ENCODE data around the gene DEDD2. TPM values are rescaled to one million over a fixed set of nuclear protein-coding genes. Genes with fewer than 3 reads are reported as not detected.
A peak's percentile ranks its signal among the peaks of the same experiment; 100 is the strongest.

Gene DEDD2
- total RNA-seq, 1 donor from 2014 or later = 21.1 TPM

- DNase-seq = no peak
Measured at GRCh38 chr19:42226886-42227285, 9.4 kb upstream of the DEDD2 start.

DNA sequence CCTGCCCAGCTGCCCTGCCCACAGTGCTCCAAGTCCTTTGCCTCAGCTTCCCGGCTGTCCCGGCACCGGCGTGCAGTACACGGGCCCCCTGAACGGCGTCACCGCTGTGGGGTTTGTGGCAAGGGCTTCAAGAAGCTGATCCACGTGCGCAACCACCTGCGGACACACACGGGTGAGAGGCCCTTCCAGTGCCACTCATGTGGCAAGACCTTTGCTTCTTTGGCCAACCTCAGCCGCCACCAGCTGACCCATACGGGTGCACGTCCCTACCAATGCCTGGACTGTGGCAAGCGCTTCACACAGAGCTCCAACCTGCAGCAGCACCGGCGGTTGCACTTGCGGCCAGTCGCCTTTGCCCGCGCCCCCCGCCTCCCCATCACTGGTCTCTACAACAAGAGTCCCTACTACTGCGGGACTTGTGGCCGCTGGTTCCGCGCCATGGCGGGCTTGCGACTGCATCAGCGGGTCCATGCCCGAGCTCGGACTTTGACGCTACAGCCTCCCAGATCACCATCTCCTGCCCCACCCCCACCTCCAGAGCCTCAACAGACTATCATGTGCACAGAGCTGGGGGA lies 8.3 kb upstream of the DEDD2 start:
- no peak for DNase-seq

- no peak for DNase-seq
Measured at GRCh38 chr19:42224940-42225717, 7.7 kb upstream of the DEDD2 start.

DNA sequence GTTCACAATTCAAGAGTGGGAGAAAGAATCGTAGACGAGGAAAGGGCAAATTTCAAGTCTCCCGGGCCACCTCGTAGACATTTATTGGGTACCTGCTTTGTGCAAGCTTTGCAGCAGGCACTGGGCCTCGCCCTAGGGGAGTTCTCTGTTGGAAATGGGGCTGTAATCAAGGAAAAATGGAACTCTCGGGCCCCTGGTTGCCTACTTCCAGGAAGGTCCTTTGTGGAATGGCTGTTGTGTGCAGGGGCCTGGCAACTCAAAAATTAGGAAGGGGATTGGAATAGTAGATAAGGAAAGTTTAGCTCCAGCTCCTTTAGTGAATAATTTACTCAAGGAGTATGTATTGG lies 3.2 kb upstream of the DEDD2 start:
- DNase-seq = no peak

GRCh38 chr19:42219812-42220750 lies 2.6 kb upstream of the DEDD2 start, which contains the start of gene ZNF526:
TSS of gene ZNF526 (plus strand) at chr19:42220312. CDS start at chr19:42224404, 4,092 bp downstream.
- peak; percentile 99 for DNase-seq

- DNase-seq = peak; percentile 40
Measured at GRCh38 chr19:42216653-42217519, 591 bp downstream of the DEDD2 start.

- DNase-seq = no peak
Measured at GRCh38 chr19:42214810-42215485, 2.5 kb downstream of the DEDD2 start.

- no peak for DNase-seq
Measured at GRCh38 chr19:42212886-42213285, 4.6 kb downstream of the DEDD2 start.

GRCh38 chr19:42208612-42209011 lies 8.9 kb downstream of the DEDD2 start:
- DNase-seq = no peak

DNA sequence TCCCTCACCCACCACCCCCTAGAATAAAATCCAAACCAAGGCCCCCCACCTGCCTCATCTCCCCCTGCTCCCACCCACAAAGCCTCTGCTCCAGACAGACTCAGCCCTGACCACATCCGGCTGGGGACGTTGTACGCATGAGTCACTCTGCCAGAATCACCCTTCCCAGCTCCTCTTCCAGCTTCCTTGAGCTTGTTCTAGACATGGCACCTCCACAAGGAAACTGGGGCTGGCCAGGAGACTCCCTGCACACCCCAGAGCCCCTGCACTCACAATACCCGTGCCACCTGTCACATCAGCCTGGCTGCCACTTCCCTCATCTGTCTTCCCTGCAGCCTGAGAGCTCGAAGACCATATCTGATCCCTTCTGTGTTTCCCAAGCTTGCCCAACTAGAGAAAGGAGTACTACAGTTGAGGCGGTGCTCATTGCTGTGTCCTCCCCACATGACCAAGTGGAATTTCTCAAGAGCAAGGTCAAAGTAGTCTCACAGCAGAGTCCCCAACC lies 9.7 kb downstream of the DEDD2 start:
- no peak for DNase-seq

GRCh38 chr19:42206871-42207755 lies 10.4 kb downstream of the DEDD2 start:
- no peak for DNase-seq

GRCh38 chr19:42204664-42205063 lies 12.8 kb downstream of the DEDD2 start:
- no peak for DNase-seq

- no peak for DNase-seq
Measured at GRCh38 chr19:42203700-42204099, 13.8 kb downstream of the DEDD2 start.

DNA sequence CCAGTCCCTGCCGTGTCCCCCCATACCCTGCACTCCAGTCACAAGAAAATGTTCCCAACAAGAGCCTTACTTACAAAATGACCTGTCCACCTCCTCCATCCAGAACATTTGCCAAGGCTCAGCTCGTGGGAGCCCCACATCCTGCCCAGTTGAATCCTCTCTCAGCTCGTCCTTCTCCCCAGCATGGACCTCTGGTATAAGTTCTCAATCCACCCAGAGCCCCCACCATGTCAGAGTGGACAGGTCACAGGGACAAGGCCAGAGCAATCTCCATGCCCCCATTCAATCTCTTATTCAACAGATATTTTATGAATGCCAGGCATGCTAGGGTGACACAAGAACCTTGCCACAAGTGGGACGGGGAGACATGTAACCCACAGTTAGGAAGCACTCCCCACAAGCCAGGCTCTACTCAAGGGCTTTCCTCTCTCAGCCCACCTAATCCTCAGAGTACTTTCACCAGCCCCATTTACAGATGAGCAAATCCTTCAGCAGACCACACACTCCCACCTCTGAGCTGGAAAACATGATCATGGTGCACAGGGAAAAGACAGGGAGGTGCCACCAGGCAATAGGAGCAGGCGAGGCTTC lies 15.1 kb downstream of the DEDD2 start:
- no peak for DNase-seq

DNA sequence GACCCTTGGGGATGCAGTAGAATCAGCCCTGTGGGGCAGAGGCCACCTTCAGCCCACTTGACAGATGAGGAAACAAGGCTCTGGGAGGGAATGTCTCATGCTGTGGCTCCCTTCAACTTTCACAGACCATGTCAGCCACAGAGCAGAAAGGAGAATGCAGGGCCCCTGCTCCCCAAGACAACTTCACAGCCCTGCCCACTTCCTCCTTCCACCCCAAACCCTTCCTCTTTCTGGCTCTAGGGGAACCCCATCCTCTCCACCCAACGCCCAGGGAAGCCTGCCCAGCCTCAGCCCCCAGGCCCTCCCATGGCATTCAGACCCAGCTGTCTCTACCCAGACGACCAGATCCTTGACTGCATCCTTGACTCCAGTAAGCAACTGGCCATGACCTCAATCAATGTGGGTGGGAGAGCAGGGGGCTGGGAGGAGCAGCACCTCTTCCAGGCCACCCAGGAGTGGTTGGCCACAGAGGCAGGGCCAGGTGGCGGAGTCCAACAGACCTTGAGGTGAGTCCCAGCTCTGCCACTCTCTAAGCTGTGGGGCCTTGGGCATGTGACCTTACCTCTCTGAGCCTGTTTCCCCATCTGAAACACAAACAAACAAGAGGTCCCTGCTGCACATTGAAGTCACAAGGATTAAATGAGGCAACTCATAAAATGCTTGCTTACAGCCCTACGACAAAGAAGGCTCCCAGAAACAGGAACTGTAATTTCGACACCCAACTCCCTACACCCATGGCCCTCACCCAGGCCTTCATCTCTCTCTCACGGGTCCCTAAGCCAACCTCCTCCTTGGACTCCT lies 15.8 kb downstream of the DEDD2 start:
- DNase-seq = no peak

GRCh38 chr19:42200116-42200715 lies 17.3 kb downstream of the DEDD2 start:
- DNase-seq = no peak

GRCh38 chr19:42199440-42200115 lies 17.9 kb downstream of the DEDD2 start:
- DNase-seq = peak; percentile 25

All from tongue (tissue), 2 donors.